SH-SY5Y (cell line): Measurements from ENCODE around the gene CROCC2.

ENCODE experiments used
- GATA2 ChIP-seq: IDR thresholded peaks from 2 replicates; pipeline ENCODE4 v1.6.1; 2011; ENCODE audit warnings: mild to moderate bottlenecking, low read depth, low read length
- GATA3 ChIP-seq: IDR thresholded peaks from 2 replicates; pipeline ENCODE4 v1.6.1; 2011; ENCODE audit warnings: low read depth, mild to moderate bottlenecking, low read length, moderate library complexity

- no peak for TF ChIP-seq GATA3
- no peak for TF ChIP-seq GATA2
Observed at GRCh38 chr2:240991378-240992263, 85.5 kb downstream of the CROCC2 start.
